ENCODE measurements around the gene JPT2.

GRCh38 chr16:1726661-1727502, 48.8 kb downstream of the JPT2 start:
- TF ChIP-seq KLF1 (tag by site-specific recombination; IDR thresholded peaks at IDR 0.05) = no peak
- TF ChIP-seq ZNF148 (tag by site-specific recombination; IDR thresholded peaks at IDR 0.05; ENCODE audit: borderline replicate concordance) = no peak
- no peak for TF ChIP-seq RBAK (tag by site-specific recombination; IDR thresholded peaks at IDR 0.05)
- TF ChIP-seq CTCF (tag by site-specific recombination; IDR thresholded peaks at IDR 0.05) = no peak
- no peak for TF ChIP-seq ZNF274 (IDR thresholded peaks at IDR 0.05; ENCODE audit: low read length)
- no peak for TF ChIP-seq ZNF274 (tag by site-specific recombination; IDR thresholded peaks at IDR 0.05; ENCODE audit: borderline replicate concordance)
- TF ChIP-seq ZNF560 (tag by site-specific recombination; IDR thresholded peaks at IDR 0.05; ENCODE audit: borderline replicate concordance) = no peak
